Vagina (tissue), 2 donors: ENCODE results near the gene FAM181A. TPM values are rescaled to one million over a fixed set of nuclear protein-coding genes. Genes with fewer than 3 reads are reported as not detected.

Experiments used
- DNase-seq, 2 donors: peaks; one replicate each; pipeline ENCODE4 v3.0.0-alpha.2; 2017; ENCODE audit errors: extremely low spot score in 2 of 2
- H3K27ac ChIP-seq: fragments of 200-600 bp; sonication (generic); one replicate; pipeline ENCODE4 v1.5.1; 2019
- H3K27me3 ChIP-seq: fragments of 200-600 bp; sonication (generic); one replicate; pipeline ENCODE4 v1.5.1; 2019
- H3K36me3 ChIP-seq, 2 donors: fragments of 200-600 bp; sonication (generic); one replicate each; pipeline ENCODE4 v1.5.1; 2017 to 2019
- H3K4me1 ChIP-seq: fragments of 200-600 bp; sonication (generic); one replicate; pipeline ENCODE4 v1.5.1; 2019
- H3K4me3 ChIP-seq, 2 donors: fragments of 200-600 bp; sonication (generic); 1 replicate in 1 of 2; 2 replicates in 1 of 2; pipeline ENCODE4 v1.5.1; 2016 to 2019
- H3K9me3 ChIP-seq: fragments of 200-600 bp; sonication (generic); one replicate; pipeline ENCODE4 v1.5.1; 2019
- CTCF ChIP-seq, 3 experiments: fragments of 450-650 bp in 2 of 3; fragments of 200-600 bp in 1 of 3; sonication (generic) in 1 of 3; IDR thresholded peaks; one replicate each; pipeline ENCODE4 v1.5.1; 2017 to 2019; ENCODE audit warnings: antibody characterized with exemption in 3 of 3, mild to moderate bottlenecking in 2 of 3, moderate library complexity in 2 of 3
- POLR2A ChIP-seq, 2 donors: fragments of 450-650 bp; IDR thresholded peaks; one replicate each; pipeline ENCODE4 v1.6.1; 2017; ENCODE audit warnings: antibody characterized with exemption in 2 of 2, mild to moderate bottlenecking in 2 of 2, moderate library complexity in 2 of 2
- POLR2AphosphoS5 ChIP-seq, 2 donors: sonication (generic); formaldehyde crosslinking; IDR thresholded peaks; one replicate each; pipeline ENCODE4 v1.9.0; 2017; ENCODE audit warnings: antibody characterized with exemption in 2 of 2, mild to moderate bottlenecking in 2 of 2, low read depth in 1 of 2; ENCODE audit not compliant: insufficient read depth in 1 of 2
- intact Hi-C: fragments of 100-400 bp; cut with DNase I; formaldehyde crosslinking; loops from one replicate; pipeline ENCODE4 v1.15.1; 2023
- total RNA-seq: library from RNA; depleted of rRNA; stranded (reverse); fragments of >200 nt; gene quantifications from one replicate; pipeline ENCODE4 v1.2.3, GENCODE V29; 2016

The FAM181A gene
- total RNA-seq, 1 donor from 2014 or later, result not detected

- intact Hi-C loops, result loop anchor here (2.0 kb wide), 1 partner anchor 62 kb away; no protein-coding TSS in a partner anchor
- Histone ChIP-seq H3K4me3 (peak overlapping the region; percentile 27 to 38), H3K9me3 (no peaks in the 10 kb centered on the region), H3K4me1 (peaks cover 15% of the 10 kb centered on the region), H3K27me3 (no peaks in the 10 kb centered on the region), H3K27ac (no peak overlapping the region), H3K36me3 (no peaks in the 10 kb centered on the region)
- TF ChIP-seq CTCF (IDR thresholded peaks at IDR 0.05), result no peak
- TF ChIP-seq POLR2AphosphoS5 (IDR thresholded peaks at IDR 0.05; ENCODE audit: insufficient read depth in 1 of 2, low read depth in 1 of 2), result no peak
- TF ChIP-seq POLR2A (IDR thresholded peaks at IDR 0.05), result no peak
- DNase-seq, result no peak
Observed at GRCh38 chr14:93938751-93939303, 11.7 kb downstream of the FAM181A start.

GRCh38 chr14:93939304-93940229 is 12.4 kb downstream of the FAM181A start:
- Histone ChIP-seq H3K4me3 (peak overlapping the region; percentile 27 to 38), H3K27me3 (no peaks in the 10 kb centered on the region), H3K4me1 (peaks cover 15% of the 10 kb centered on the region), H3K27ac (peak overlapping the region; percentile 4), H3K36me3 (no peaks in the 10 kb centered on the region), H3K9me3 (no peaks in the 10 kb centered on the region)
- no peak for DNase-seq
- intact Hi-C loops, result loop anchor here (2.0 kb wide), 1 partner anchor 61 kb away; no protein-coding TSS in a partner anchor
- peak; percentile 68 to 92 (median 85) for TF ChIP-seq CTCF (IDR thresholded peaks at IDR 0.05)
- no peak for TF ChIP-seq POLR2A (IDR thresholded peaks at IDR 0.05)

GRCh38 chr14:93940437-93940836 is 13.3 kb downstream of the FAM181A start:
- H3K27ac ChIP-seq, result no peak overlapping the region
- intact Hi-C loops, result no loop called here
- H3K4me1 ChIP-seq, result peaks cover 15% of the 10 kb centered on the region

GRCh38 chr14:93941293-93941910 is 14.3 kb downstream of the FAM181A start:
- TF ChIP-seq POLR2AphosphoS5 (IDR thresholded peaks at IDR 0.05; ENCODE audit: insufficient read depth in 1 of 2, low read depth in 1 of 2), result no peak
- TF ChIP-seq POLR2A (IDR thresholded peaks at IDR 0.05), result no peak
- no peak for TF ChIP-seq CTCF (IDR thresholded peaks at IDR 0.05)
- H3K27me3 ChIP-seq, result no peaks in the 10 kb centered on the region
- no peak overlapping the region for H3K4me3 ChIP-seq
- intact Hi-C loops, result no loop called here
- no peaks in the 10 kb centered on the region for H3K9me3 ChIP-seq
- DNase-seq, result no peak
- no peak overlapping the region for H3K27ac ChIP-seq
- H3K36me3 ChIP-seq, result no peaks in the 10 kb centered on the region
- H3K4me1 ChIP-seq, result peaks cover 22% of the 10 kb centered on the region

More at GRCh38 chr14:93940437-93940836, 13.3 kb downstream of the FAM181A start:
- no peak overlapping the region for H3K4me3 ChIP-seq
- TF ChIP-seq POLR2A (IDR thresholded peaks at IDR 0.05), result no peak
- TF ChIP-seq POLR2AphosphoS5 (IDR thresholded peaks at IDR 0.05; ENCODE audit: insufficient read depth in 1 of 2, low read depth in 1 of 2), result no peak
- TF ChIP-seq CTCF (IDR thresholded peaks at IDR 0.05), result no peak
- no peak for DNase-seq
- no peaks in the 10 kb centered on the region for H3K27me3 ChIP-seq
- no peaks in the 10 kb centered on the region for H3K9me3 ChIP-seq
- no peaks in the 10 kb centered on the region for H3K36me3 ChIP-seq
